DMS153 treated with DMSO at 0.1 percent for 48 hours (cell line): Measurements from ENCODE around the gene PPEF1.
"Not testable (repeated sequence)": the region's sequence is repeated elsewhere in the genome, so short reads cannot be mapped to it uniquely, and the experiment has no call there.

Source experiments
- DNase-seq: peaks from one replicate; lab custom pipeline; 2025; ENCODE audit not compliant: unreplicated experiment; lab: John Stamatoyannopoulos, UW

Gene PPEF1

GRCh38 chrX:18702362-18703195 lies 4.9 kb upstream of the PPEF1 start:
- no peak for DNase-seq

DNA sequence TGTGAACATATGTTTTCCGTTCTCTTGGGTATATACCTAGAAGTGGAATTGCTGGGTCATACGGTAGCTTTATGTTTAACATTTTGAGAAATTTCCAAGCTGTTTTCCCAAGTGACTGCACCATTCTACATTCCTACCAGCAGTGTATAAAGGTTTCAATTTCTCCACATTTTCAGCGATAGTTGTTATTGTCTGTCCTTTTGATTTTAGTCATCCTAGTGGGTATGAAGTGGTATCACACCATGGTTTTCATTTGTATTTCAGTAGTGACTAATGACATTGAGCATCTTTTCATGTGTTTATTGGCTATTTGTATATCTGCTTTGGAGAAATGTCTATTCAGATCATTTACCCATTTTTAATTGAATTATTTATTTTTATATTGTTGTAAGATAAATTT lies 2.4 kb downstream of the PPEF1 start:
- DNase-seq: no peak

GRCh38 chrX:18714910-18715309 lies 7.5 kb downstream of the PPEF1 start:
- no peak for DNase-seq

DNA sequence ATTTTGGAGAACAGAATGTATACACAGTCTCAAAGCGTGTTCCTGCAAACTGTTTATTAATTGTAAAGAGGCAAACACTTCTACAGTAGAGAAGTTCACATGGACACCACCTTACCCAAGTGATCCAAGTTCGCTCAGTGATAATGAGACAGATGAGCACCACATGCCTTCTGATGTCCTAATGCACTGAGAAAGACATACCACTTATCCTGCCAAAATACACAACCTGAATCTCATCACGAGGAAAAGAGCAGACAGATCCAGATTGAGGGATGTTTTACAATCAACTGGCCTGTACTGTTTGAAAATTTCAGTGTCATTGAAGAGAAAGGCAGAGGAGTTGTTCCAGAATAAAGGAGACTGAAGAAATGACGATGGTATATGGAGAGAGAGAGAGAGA lies 12.4 kb downstream of the PPEF1 start:
- no peak for DNase-seq

DNA sequence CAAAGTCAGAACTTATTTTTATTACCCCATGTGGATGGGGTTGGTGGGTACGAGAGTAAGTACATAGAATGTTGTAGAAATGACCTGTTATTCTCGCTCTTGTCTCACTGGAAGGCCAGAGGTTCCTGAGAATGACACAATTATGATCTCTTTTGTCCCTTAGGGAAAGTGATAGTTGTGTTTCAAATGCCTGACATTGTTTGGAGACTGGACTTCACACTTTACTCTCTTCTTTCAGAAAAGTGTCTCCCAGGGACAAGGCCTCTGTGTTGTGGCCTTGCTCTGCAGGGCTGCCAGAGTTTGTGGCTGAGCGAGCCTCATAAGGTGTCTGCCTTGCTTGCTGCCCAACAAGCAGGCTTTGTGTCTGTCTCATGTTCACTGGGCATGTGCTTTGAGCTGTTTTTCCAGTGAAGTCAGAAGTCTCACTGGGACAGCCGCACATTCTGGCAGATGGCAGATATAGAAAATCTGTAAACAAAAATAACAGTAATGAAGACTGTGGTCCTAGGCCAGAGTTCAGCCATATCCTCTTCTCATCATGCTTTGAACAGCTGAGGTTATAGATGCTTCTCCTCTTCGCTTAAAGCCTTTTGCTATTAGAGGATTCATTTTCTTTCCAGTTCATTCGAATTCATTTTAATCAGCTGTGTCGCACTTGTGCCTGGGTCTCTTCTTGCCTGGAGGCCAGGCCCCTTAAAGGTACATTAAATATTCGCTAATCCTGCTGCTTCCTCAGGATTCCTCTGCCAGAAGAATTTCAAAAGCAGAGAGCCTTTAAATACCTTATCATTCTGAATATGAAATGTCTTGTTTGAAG lies 14.4 kb downstream of the PPEF1 start:
- DNase-seq: no peak

GRCh38 chrX:18722500-18723071 lies 15.1 kb downstream of the PPEF1 start:
- DNase-seq: no peak

DNA sequence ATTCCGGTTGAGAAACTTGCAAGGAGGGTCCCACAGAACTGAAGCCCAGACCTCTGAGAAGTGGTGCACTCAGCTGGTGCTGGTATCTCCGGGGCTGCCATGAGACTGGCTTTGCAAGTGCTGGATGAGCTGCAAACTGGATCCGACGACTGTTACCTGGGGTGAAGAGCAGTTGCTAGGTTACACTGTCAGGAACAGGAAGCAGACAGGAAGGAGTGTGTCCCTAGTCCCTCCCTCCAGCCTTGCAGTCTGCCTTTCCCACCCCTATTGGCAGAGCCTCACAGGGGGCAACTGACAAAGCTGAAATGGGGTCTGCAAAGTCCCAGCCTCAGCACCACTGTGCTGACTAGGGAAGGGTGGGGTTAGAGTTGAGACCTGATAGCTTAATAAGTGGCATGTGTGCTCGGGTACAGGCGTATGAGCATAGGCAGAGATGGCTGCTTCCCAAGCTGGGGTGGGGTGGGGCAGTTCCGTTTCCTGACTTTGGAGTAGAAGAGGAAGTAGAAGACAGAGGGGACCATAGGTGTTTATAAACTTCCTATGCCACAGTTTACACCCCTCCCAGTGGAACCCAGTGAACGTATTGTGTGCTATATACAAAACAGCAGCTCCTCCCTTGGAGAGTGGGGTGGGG lies 18.0 kb downstream of the PPEF1 start:
- DNase-seq: no peak

DNA sequence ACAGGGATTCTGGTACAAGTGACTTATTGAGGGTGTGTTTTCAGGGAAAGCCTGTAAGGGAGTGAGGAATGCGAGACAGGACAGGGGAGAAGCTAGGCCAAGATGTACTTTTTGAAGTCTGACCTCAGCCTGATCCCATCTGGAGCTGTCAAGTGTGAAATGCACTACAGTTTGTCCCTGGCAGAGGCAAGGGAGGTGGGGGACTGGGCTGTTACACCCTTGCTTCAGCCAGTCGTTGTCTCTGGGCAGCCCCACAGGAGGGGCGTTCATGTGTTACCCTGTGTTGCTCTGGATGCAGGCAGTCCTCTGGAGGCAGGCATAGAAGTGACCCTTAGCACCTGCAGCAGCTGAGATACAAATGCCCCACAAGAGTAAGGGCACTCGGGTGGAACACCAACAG lies 25.8 kb downstream of the PPEF1 start:
- DNase-seq: no peak

DNA sequence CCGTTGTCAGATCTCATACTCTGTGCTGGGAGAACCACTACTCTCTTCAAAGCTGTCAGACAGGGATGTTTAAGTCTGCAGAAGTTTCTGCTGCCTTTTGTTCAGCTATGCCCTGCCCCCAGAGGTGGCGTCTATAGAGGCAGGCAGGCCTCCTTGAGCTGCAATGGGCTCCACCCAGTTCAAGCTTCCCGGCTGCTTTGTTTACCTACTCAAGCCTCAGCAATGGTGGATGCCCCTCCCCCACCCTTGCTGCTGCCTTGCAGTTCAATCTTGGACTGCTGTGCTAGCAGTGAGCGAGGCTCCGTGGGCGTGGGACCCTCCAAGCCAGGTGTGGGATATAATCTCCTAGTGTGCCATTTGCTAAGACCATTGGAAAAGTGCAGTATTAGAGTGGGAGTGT lies 32.2 kb downstream of the PPEF1 start:
- not testable (repeated sequence) for DNase-seq

GRCh38 chrX:18748499-18748898 lies 41.1 kb downstream of the PPEF1 start:
- no peak for DNase-seq

DNA sequence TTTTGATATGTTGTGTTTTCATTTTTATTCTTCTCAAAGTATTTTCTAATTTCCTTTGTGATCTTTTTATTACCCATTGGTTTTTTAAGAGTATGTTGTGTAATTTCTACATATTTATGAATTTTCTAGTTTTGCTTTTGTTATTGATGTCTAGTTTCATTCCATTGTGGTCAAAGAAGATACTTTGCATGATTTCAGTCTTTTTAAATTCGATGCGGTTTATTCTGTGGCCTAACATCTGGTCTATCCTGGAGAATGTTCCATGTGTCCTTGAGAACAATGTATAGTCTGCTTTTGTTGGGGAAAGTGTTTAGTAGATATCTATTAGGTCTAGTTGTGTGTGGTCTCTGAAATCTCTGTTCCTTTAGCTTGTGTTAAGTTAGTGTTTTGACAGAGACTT lies 46.2 kb downstream of the PPEF1 start:
- DNase-seq: no peak

DNA sequence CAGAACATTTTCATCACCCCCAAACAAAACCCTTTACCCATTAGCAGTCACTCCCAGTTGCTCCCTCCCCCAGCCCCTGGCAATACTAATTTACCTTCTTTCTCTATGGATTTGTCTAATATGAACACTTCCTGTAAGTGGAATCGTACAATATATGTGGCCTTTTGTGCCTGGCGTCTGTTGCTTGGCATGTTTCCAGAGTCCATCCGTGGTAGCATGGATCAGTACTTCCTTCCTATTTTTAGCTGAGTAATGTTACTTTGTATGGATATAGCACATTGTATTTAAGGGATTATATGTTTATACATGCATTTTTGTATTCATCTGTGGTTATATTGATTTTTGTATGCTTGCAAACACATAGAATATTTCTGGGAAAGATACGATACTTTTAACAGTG lies 48.2 kb downstream of the PPEF1 start:
- DNase-seq: no peak

GRCh38 chrX:18757956-18758932 lies 50.8 kb downstream of the PPEF1 start:
- DNase-seq: no peak

DNA sequence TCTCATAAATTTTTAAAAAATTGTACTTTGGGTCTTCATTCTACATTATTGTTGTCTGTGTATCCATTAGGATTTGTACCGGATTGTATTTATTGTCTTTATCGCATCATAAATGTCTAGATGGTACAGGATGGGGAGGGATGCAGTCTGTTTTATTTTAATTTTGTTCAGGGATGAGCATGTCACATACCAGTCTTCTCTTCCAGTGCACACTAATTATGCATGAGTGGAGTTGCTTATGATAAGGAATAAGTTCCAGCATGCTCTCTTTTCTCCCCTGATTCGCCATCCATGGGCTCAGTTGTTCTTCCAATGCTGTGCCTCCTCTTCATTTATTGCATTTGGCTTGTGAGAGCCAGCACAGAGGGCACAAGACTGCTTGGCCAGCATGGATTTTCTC lies 54.3 kb downstream of the PPEF1 start:
- no peak for DNase-seq

GRCh38 chrX:18763106-18763505 lies 55.7 kb downstream of the PPEF1 start:
- DNase-seq: not testable (repeated sequence)

DNA sequence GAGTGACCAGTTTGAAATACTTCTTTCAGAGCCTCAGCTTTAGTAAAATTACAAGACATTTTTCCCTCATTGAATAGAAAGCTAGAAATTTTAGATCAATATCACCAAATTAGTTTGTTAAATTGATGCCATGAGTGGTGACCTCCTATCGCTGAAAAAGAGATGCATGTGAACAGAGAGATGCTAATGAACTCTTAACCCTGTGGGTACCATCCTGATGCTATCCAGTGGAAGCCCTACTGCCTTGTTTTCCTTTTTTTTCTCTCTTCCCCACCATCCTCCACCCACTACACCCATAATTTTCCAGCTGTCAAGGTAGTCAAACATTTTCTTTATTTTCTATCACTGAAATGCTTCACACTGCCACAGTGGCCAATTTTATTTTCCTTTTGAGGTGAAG lies 61.9 kb downstream of the PPEF1 start:
- DNase-seq: no peak

- no peak for DNase-seq
Measured at GRCh38 chrX:18769812-18770573, 62.5 kb downstream of the PPEF1 start.

- DNase-seq: no peak
Measured at GRCh38 chrX:18789916-18790315, 82.5 kb downstream of the PPEF1 start.

DNA sequence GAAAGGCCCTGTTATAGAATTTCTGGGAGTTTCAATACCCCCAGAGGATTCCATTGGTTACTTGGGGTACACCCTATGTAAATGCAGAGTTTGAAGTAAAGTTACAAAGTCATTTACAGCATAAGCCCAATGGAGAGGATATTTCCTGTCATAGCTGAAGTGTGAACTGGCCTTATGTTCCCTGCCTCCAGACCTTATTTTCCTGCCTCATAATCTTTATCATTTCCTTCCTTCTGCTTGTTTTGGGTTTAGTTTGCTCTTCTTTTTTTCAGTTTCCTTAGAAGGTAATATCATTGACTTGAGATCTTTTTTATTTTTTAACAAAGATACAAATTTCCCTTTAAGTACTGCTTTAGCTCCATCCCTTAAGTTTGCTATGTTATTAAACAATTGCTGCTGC lies 85.4 kb downstream of the PPEF1 start:
- DNase-seq: no peak
